GM18502 (cell line): ENCODE measurements around the gene PARP2.
"Not testable (repeated sequence)": the region's sequence is repeated elsewhere in the genome, so short reads cannot be mapped to it uniquely, and the experiment has no call there.

Experiments
- ATAC-seq: cut with Tn5 transposase; IDR thresholded peaks from one replicate; pipeline ENCODE4 v1.9.1; 2021; ENCODE audit warnings: mild to moderate bottlenecking; ENCODE audit not compliant: unreplicated experiment, poor library complexity

Gene PARP2, protein sequence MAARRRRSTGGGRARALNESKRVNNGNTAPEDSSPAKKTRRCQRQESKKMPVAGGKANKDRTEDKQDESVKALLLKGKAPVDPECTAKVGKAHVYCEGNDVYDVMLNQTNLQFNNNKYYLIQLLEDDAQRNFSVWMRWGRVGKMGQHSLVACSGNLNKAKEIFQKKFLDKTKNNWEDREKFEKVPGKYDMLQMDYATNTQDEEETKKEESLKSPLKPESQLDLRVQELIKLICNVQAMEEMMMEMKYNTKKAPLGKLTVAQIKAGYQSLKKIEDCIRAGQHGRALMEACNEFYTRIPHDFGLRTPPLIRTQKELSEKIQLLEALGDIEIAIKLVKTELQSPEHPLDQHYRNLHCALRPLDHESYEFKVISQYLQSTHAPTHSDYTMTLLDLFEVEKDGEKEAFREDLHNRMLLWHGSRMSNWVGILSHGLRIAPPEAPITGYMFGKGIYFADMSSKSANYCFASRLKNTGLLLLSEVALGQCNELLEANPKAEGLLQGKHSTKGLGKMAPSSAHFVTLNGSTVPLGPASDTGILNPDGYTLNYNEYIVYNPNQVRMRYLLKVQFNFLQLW

DNA sequence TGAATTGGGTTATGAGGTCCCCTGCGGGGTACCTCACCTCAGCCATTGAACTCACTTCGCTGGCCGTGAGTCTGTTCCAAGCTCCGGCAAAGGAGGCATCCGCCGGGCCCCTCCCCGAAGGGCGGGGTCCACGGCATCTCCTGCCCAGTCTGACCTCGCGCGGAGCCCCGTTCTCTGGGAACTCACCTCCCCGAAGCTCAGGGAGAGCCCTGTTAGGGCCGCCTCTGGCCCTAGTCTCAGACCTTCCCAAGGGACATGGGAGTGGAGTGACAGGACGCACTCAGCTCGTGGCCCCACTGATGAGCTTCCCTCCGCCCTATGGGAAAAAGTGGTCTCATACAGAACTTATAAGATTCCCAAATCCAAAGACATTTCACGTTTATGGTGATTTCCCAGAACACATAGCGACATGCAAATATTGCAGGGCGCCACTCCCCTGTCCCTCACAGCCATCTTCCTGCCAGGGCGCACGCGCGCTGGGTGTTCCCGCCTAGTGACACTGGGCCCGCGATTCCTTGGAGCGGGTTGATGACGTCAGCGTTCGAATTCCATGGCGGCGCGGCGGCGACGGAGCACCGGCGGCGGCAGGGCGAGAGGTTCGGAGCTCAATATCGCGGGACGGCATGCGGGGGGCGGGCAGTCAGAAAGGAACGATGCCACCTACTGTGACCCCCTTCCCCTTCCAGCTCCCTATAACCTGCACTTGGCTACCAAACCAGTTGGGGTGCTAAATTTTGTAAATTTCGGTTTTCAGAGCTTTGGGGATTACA lies at the start of gene PARP2:
Gene PARP2, plus strand, starts transcription at position 544 of the 770 bp plus-strand sequence. Its CDS starts 7 bp downstream, at position 551.
- peak; percentile 95 for ATAC-seq

DNA sequence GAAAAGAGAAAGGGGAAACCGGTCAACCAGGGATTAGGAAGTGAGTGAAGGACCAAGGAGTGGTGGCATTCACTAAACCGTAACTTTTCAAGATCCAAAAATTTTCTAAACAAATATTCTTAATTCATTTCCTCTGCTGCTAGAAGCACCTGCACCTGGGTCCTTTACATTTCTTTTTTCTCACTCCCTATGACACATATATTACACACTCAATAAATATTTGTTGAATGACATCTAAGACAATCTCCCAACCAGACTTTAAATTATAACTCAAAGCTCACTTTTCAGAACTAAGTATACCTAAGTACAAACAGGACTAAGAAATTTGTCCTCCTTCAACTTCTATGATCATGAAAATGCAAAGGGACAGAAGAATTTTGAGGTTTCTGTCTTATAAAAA lies 48.8 kb upstream of the PARP2 start:
- ATAC-seq, result no peak

DNA sequence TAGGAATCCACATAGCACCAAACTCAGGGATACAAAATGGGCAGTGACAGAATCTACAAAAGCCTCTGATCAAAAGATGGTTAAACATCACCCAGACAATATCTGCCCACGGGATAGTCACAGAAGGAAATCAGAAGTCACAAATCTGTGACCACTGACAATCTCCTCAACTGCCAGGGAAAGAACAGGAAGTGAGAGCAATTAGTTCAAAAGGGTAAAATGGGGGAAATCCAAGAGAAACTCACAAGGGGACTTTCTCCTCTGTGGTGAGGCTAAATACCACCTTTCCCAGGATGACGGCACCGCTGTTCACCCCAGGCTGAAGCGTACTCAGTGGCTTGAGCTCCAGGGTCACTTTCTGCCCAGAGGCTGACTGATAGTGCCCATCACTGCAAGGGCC lies 48.4 kb upstream of the PARP2 start:
- ATAC-seq, result peak; percentile 85

DNA sequence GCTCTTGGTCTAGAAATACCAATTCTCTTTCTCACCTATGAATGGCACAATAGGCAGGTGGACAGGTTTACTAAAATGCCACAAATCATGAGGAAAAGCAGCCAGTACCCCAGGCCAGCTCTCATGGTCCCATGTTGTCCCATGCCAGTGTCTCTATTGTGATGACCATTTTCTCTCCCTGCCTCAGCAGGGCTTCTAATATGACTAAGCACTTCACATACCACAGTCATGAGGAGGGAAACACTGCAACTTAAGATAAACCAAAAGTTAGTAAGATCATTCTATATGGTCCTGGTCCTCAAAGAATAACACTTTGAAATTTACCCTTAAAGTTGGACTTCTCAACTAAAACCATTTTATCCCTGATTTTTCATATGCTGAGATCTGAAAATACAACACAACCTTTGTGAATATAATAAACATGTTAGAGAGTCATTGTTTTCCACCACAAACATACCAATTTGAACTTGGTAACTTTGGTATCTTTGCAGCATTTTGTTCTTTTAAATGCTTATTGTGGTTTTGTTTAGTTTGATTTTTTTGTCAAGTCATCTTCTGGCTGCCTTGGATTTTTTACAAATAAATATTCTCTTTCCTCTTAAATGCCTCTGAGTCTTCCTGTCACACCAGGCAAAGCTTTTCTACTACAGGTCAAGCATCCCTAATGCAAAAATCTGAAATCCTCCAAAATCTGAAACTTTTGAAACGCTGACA lies 41.2 kb upstream of the PARP2 start:
- no peak for ATAC-seq

DNA sequence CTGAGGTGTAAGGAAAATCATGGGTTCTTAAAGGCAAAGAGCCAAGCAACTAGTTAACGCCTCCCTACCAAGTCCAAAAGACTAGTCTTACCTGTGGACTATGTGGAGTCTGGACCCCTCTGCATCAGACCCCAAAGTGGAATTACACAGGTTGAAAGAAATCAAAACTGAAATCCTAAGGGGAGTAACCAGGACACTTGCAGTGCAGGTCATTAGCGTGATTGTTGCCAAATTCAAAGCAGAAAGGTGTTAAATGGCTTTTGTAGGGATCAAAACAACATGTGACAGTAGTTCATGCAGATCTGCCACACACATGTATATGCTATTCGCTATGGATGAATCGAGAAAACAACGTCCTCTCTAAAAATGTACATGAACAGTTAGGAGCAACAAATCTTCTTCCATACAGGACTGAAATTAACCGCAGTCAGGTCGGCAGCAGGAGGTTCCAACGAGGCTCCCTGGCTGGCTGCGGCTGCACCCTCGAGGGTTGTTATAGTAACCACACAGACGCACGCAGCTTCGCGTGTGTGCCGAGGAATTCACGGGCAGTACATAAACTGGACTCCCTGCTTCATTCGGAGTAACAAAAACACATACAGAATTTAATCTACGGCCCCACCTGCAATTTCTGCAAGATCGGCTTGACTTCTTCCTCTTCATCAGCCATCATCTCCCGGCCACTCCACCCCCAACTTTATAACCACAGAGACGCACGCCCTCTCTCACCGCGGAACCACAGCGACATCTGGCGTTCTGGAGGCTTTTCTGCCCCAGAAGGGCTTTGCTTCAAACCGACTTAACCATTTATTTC lies 38.0 kb upstream of the PARP2 start, which contains the start of gene TTC5:
Gene TTC5, minus strand, starts transcription at position 687 of the 814 bp plus-strand sequence. Its CDS starts 14 bp downstream, at position 673.
- ATAC-seq, result peak; percentile 97

DNA sequence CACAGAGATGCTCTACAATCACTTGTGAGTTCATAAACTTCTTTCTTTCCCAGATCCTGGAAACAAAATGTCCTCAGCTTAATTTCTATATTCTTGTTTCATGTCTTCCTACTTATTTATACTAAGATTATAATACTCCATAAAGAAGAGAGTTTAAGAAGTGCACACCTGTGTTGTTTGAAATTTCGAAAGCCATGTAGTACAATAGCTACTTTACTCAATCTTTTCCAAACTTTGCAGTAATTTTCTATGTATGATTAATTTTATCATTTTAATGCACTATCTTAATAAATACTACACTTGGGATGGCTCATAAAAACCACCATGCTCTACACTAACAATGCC lies 37.4 kb upstream of the PARP2 start:
- peak; percentile 3 for ATAC-seq

DNA sequence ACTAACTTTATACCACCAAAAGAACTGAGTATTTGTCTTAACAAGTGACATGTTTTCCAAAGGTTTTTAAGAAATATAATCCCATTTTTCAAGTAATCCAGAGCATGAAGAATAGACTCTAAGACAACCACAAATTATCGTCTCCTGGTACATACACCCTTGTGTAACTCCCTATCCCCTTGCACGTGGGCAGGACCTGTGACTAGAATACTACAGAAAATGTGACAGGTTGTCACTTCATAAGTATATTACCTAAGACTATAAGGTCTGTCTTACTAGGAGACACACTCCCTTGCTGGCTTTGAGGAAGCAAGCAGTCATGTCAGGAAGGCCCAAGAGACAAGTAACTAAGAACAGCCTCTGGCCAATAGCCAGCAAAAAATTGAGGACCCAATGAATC lies 29.4 kb upstream of the PARP2 start:
- ATAC-seq, result no peak

DNA sequence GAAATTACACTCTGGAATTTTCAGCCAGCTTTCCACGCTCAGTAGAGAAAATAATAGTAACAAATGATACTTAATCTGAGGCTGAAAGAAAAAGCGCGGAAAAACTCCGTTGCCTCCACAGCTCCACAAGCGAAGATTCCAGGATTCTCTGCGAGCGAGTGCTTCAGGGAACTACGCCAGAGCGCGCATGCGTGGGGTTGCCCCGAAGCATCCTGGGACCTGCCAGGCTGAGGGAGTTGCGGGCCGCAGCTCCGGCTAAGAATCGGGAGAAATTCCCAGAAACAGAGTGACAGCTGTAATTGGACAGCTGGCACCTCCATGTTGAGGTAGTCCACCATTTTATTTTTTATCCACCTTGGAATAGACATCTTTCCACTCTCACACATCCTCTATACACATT lies 25.7 kb upstream of the PARP2 start:
- ATAC-seq, result no peak

DNA sequence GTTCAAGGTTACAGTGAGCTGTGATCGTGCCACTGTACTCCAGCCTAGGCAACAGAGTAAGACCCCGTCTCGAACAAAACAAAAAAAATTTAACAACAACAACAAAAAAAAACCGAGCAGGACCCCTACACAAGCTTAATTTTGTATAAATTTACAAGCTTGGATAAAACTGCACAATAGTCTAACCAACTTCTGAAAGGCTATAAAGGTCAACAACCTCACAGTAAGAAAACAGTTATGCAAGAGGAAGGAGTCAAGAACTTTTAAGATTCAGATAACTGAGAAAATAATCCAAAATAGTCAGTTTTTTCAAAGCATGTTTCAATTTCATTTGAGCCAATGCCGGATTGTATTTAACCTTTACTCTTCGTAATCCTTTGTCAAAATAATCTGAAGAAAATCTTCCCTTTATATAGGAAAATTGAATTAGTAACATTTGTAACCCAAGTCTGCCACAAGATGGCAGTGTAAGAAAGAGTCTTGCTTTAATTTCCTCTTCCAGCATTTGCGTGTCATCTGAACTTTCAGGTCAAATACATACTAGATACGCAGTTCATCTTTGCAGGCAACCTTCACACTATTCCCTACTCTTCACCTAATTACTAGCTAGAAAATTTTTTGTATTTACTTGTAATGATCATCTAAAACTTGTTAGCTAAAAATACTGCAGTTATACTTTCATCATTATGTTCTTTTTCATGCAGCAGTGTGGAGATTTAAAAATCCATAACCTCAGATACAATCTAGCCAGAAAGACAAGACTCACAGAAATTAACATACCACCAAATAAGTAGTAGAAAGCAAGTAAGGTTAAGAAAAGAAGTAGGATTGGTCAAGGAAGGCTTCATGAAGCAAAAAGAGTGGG lies 16.2 kb upstream of the PARP2 start:
- ATAC-seq, result no peak

DNA sequence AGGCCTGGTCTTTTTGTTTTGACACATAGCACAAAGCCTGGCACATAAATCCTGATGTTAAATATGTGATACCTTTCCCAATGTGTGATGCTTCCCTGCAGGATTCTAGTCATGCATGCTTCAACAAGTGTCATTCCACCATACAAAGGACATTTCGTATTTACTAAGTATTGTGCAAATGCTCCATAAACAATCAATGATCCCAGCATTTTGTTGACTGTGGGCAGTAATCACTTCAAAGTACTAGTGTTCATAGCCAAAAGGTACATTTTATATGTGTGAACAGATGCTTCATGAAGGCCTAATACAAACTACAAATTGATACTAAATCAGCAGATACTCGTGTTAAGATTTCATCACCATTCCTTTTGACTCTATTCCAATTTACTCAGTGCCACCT lies 14.7 kb upstream of the PARP2 start:
- no peak for ATAC-seq

DNA sequence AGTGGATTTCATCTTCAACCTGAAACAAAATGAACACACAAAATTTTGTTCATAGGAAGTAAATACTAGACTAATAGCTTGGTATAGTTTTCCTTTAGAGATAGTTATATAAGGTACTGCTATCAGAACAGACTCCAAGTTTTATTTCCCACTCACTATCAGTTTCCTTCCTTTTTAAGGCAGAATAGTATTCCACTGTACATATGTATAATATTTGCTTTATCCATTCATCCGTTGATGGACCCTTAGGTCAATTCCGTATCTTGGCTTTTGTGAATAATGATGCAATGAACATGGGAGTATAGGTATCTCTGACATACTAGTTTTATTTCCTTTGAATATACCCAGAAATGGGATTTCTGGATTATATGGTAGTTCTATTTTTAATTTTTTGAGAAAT lies 14.1 kb upstream of the PARP2 start:
- no peak for ATAC-seq

DNA sequence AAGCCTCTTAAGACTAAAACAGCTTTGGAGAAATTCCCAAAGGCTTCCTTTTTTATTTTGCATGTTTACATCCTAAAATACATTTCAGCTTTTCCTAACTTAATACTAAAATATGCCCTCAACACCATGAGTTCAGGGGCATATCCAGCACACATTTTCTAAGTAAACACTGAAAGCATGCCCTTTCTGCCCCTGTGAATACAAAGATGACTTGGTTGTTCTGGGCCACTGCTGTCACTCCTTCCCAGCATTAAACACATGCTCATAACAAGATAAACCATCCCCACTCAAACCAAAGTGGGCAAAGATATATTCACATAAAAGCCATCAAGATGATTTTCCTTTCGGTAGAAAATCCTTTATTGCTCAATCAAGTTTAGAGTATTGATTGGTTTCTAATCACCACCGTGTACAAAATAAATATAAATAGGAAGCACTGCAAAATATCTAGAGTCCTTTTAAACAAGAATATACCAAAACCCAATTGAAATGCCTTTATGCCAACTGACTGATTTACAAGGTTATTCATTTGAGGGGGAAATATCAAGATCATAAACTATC lies 12.3 kb upstream of the PARP2 start:
- ATAC-seq, result no peak

DNA sequence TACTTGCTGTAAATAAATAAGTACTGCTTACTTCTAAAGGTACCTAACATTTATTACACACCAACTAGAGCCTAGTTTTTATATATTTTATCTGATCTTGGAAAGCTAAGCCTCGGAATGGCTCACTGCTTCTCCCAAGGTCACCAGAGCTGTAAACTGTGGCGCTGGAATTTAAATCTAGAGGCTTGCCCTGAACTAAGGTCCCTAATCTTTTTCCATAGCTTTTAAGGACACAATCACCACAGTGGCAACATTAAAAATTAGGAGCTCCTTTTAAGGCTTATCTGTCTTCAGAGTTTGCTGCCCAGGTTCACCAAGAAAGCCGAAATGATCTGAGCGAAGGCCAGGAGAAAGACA lies 11.0 kb upstream of the PARP2 start:
- ATAC-seq, result no peak

DNA sequence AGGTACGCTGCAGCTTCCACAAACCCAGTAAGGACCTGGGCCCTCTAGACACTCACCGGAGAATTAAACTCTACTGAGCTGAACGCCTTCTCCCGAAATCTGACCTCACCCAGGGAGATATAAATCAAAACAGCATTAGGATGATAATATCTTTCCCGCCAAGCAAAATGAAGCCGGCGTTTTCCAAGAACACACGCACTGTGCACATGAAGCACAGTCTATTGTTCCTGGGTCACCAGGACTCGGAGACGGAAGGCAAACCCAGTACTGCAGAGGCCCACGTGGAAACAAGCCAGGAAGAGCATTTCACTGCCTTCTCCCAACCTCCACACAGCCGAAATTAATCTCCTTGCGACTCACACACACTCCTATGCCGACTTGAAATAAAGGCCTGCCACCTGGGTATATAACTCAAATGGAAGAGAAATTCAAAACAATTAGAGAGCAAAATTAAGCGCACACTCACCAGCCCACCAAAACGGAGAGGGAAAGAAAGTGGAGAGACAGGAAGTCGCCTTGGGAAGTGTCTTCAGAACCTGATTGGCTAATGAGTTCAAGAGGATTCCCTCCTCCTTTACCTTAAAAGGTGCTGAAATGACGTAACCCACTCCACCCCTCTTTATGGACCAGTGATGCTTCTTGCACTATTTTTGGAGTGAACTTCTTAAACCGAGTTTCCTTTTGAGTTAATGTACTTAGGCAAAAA lies 10.5 kb upstream of the PARP2 start, which contains the start of gene CCNB1IP1:
Gene CCNB1IP1, minus strand, starts transcription at position 492 of the 706 bp plus-strand sequence. CDS start 16,756 bp downstream, outside the sequence.
- ATAC-seq, result peak; percentile 99

DNA sequence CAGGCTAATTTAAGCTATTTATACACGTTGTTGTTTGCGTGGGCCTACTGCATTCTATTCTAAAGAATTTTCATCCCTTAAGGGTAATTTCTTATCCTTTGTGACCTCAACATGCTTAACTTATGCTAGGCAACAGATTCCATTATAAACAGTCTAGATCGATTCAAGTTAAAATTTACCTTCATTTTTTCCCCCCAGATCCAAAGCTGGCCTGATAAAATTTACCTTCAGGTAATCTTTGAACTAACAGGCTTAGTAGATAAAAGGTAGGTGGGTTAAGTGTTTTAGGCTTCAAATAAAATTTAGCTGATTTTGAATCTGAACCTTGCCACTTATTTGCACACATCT lies 10.0 kb upstream of the PARP2 start:
- ATAC-seq, result no peak

DNA sequence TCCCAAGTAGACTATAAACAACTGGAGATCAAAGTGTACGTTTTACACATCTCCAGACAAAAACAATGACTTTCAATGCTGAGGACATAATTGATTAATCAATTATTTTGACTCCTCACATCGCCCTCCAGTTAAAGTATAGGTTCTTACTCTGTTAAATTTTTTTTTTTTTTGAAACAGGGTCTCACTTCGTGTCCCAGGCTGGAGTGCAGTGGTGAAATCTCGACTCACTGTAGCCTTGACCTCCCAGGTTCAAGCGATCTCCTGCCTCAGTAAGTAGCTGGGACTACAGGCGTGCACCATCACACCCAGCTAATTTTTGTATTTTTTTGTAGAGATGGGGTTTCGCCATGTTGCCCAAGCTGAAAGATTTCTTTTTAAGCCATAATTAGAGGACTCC lies 9.4 kb upstream of the PARP2 start:
- no peak for ATAC-seq

DNA sequence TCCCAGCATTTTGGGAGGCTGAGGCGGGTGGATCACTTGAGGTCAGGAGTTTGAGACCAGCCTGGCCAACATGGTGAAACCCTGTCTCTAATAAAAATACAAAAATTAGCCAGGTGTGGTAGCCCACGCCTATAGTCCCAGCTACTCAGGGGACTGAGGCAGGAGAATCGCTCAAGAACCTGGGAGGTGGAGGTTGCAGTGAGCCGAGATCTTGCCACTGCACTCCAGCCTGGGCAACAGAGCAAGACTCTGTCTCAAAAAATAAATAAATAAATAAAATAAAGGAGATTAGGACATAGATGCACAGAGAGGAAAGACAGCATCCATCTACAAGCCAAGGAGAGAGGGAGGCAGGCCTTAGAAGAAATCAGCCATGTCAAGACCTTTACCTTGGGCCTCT lies 2.4 kb upstream of the PARP2 start:
- not testable (repeated sequence) for ATAC-seq

DNA sequence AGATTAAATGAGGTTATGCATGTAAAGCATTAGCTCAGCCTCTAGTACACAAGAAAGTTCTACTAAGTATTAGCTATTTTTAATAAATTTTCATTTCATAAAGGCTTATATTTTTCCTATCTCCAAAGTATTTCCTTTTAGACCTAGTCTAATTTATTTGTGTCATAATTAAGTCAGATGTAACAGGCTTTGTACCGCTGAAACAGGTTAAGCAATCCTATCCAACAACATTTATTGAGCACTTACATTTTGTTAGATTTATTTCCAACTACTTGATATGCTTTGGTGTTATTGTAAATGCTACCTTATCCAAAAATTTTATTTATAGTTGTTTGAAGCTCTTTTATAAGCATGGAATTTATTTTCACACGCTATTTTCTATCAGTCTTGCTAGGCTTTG lies 1.8 kb upstream of the PARP2 start:
- ATAC-seq, result no peak
